Hematopoietic multipotent progenitor cell treated with erythropoietin and hydrocortisone succinate and interleukin-3 and kit ligand, for 4 days (in vitro differentiated cells): ENCODE measurements around the gene ADD2.

Experiments
- DNase-seq: peaks from one replicate; pipeline ENCODE4 v3.0.0-alpha.2; 2015

Gene ADD2

DNA sequence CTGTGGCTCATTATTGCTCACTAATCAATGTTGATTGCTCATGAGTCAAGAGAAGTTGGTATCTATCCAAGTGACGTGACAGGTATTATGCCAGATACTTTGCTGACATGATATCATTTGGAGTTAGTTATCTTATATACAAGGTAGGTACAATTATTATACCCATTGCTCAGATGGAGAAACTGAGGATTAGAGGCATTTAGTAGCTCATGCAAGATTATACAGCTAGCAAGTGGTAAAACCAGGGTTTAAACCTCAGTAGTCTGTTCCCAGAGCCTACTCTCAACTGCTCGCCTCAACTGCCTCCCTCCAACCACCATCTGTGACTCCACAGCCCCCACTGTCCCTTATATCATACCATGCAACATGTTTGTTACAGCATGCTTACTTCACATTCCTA, 16.3 kb upstream of the ADD2 start:
- no peak for DNase-seq

DNA sequence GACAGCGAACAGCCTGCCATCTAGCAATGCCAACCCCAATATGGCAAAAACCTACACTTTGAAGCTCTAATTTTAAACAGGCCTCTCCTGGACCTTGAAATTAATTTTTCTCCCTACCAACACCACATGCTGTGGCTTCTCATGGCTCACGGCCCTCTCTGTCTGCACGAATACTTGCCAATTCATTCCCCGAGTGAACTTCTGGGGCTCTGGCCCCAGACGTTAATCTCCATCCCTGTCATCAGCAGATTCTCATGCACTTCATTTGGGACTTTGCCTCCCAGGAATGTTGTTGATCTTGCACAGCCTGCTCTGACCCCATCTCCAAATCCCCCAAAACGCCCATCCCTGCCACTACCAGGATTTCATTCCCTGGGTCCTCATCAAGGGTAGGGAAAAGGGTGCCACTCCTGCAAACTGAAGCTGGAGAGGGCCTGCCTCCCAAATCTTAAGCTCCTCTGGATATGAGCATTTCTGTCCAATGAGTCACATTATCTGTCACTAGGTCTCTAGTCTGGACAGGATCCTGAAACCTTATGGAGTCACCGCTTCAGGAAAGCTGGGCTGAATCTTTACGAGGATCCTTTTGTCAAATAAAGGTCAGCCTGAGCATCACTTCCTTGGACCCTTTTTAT, 12.0 kb upstream of the ADD2 start:
- no peak for DNase-seq

DNA sequence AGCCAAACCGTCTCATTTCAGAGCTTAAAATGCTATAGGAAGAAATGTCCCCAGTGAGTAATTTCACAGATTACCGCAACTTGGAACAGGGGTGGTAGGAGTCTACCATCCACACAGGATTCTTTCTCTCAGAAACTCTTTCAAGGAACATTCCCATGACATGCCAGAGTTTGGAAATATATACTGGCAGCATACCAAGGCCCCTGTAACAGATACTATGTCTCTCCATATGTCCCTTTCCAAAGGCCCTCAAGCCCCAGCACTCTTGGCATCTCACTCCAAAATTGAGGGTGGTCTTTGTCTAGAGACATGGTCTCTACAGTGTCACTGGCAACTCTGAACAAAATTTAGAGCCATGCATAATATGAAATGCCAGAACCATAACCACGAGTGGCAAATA, 11.5 kb upstream of the ADD2 start:
- DNase-seq, result no peak

DNA sequence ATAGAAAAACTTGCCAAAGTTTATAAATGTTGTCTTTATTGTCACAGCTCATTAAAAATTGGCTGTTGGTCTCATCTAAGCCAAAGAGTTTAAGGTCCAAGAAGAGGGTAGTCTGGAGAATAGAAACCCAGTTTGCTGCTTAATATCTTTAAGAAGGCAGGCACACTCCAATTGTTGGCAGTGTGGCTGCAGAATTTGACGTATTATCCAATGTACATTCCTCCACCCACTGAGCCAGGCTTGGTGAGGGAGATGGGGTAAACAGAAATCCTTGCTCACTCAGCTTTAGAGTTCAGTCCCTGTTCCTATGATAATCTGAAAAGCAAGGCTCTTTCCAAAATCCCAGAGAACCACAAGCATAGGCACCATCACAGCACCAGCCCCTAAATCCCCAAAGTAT, 10.7 kb upstream of the ADD2 start:
- no peak for DNase-seq

DNA sequence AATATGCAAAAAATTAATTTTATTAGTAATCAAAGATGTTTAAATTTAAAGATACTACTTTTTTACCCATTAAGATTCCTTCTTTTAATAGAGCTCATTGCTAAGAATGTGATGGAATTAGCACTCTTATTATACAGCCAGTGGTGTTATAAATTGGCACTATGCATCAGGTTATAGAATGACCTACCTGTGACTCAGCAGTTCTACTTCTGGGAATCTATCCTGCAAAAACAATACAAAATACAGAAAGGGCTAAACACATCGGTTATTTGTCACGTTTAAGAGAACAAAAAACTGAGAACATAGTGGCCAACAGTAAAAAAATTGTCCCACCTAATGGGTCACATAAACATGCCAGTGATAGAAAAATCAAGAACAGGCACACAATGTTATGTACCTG, 9.4 kb upstream of the ADD2 start:
- no peak for DNase-seq

DNA sequence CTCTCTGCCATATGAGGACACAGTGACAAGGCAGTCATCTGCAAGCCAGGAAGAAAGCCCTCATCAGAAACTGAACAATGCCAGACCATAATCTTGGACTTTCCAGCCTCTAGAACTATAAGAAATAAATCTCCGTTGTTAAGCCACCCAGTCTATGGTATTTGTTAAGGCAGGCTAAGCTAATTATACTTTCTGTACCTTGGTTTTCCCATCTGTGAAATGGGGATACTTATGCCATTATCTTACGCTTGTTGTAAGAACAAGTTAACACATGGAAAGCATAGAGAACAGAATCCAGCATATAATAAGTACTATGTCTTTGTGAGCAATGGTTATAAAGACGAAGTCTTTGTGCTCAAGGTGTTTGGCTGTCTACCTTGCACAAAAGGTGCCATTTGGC, 8.3 kb upstream of the ADD2 start:
- no peak for DNase-seq

DNA sequence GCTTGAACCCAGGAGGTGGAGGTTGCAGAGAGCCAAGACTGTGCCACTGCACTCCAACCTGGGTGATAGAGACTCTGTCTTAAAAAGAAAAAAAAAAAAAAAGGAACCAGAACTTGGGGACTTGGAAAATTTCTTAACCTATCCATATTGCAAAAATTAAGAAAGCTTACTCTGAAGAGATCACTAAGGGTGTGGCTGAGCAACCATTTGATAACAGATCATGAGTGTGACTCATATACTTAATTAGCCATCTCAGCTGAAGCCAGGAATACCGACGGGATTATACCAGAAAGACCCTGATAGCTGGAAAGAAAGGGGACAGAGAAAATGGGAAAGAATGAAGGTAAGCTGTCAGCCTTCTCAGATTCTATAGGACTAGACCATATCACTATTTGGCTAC, 7.1 kb upstream of the ADD2 start:
- DNase-seq, result no peak

DNA sequence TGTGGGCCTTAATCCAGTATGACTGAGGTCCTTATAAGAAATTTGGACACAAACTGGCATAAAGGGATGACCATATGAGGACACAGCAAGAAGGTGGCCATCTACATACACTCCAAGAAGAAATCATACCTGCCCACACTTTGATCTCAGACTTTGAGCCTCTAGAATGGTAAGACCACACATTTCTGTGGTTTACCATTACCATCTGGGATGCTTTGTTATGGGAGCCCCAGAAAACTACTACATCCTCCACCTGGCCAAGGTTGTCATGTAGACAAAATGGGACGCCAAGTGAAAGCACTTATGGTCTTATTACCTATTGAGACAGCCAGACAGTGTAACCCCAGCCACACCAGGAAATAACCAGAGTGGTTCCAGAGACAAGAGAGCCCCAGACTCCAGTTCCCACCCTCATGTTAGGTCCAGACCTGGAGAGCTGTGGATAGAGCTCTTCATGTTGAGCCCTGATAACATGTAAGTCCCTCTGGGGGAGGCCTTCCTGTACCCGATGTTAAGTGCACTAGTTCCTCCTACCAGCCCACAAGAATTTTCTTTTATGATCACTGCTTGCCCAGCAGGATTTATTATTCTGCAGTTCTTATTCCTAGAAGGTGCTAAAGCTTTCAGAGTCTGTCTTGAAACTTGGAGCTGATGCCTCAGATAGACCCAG, 4.6 kb upstream of the ADD2 start:
- DNase-seq, result peak; percentile 21

DNA sequence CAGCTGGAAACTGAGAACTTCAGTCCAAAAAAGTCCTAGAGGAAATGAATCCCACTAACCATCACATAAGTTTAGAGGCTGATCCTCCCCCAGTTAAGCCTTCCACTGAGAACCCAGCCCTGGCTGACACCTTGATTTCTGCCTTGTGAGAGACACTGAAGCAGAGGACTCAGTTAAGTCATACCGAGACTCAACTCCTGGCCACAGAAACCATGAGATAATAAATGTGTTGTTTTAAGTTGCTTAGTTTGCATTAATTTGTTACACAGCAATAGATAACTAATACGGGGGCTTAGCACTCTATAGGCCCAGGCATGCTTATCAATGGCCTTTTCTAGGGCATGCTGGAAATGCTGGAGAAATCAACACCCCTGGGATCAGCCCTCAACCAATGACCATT, 3.4 kb upstream of the ADD2 start:
- no peak for DNase-seq

DNA sequence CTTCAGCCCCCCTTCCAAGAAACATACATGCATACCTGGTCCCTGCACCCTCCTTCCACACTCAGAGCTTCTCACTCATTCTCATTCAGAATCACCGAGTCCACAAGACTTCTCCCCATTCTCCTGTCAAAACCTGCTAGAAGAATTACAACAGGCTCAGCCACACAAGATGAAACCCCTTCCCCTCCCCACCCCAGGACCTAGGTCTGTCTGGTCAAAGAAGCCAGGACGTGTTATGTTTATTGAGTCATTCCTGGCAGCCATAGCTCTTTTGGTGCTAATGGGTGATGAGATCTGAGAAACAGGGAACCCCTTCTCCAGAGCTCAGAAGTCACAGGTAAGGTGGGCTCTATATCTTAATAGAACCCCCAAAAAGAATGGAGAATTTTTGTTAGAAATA, 1.4 kb upstream of the ADD2 start:
- no peak for DNase-seq

DNA sequence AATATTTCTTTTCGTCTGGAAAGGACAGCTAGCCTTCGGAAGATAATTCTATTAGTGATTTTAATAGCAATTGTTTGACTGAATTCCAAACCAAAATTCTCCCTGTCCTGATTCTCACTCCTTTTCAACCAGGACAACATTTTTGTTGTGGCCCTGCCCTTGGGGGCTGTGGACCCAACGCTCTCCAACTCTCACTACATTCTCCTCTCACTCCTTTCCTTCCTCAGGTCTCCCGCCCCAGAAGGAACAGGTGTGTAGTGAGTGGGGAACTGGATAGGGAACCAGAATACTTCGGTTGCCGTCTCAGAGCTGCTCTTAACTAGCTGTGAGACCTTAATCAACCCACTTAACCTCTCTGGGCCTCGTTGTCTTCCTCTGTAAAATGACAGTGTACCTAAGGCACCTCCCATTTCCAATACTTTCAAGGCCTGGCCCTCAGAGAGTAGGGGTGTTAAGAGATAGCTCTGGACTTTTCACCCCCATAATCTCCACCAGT, 638 bp upstream of the ADD2 start:
- DNase-seq, result no peak

DNA sequence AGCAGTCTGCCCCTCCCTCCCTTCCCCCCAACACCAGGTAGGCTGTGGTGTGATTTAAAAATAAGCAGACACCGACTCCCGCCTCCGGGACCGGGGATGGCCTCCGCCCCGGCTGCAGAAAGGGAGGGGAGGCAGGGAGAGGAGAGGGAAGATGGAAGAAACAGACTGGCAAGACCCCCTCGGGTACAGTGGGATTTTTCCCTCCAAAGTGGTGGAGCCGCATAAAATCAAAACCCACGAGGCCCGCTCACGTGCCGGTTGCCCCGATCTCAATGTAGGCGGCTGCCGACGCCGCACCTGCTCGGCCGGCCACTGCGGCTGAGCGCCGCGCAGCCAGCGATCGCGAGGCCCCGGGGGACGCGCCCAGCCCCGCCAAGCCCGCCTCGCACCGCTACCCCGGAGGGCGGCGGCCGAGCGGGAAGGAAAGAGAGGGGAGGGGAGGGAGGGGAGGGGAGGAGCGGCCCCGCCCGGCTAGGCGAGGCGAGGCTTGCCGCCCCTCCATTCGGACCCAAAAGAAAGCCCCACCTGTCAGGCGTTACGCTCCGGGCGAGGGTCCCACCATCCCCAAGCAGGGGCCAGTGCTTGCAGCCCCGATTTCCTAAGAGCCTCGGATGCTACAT, 811 bp downstream of the ADD2 start:
- DNase-seq, result peak; percentile 9

DNA sequence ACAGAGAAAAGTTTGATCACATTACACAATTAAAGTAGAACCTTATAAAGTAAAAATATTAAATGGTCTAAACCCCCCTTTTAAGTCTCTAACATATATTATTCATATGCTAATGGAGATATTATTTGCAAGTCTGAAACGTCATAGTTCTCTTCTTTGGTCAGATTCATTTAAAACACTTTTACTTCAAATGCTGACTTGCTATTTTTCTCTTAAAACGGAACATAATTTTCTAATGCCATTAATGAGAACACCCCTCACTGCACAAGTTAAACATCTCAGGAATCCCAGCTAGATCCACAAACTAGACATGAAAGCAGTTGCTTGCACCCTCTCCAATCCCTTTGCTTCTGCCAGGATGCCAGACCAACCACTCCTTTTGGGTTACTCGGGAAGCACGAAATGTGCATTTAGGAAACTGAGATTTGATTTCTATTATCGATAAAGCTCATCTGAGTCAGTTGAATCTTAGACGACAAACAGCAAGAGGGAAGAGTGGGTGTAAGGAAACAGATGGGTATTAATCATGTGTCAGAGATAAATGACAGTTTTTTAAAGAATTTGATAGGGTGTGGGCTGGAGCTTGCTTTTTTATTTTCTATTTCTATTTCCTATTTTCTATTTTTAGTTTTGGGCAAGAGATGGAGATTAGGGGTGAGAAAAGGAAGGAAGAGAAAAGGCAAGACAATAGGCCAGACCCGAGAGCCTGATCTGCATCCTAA, 1.5 kb downstream of the ADD2 start:
- DNase-seq, result no peak

DNA sequence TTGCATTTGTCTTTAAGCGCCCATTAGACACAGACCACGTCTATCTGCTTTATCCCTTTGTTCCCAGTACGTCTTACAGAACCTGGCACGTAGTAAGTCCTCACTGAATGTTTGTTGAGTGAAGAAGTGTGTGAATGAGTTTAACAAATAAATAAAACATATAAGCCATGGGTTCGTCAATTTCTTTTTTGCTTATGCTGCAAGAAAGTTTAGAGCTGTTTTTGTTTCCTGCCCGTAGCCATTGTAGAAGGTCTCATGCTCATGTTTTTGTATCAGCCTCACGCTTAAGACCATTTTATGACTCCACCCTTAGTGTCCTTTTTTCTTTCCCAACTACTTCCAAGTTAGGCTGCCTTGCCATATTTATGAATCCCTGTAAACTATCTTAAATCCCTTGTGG, 2.5 kb downstream of the ADD2 start:
- no peak for DNase-seq

DNA sequence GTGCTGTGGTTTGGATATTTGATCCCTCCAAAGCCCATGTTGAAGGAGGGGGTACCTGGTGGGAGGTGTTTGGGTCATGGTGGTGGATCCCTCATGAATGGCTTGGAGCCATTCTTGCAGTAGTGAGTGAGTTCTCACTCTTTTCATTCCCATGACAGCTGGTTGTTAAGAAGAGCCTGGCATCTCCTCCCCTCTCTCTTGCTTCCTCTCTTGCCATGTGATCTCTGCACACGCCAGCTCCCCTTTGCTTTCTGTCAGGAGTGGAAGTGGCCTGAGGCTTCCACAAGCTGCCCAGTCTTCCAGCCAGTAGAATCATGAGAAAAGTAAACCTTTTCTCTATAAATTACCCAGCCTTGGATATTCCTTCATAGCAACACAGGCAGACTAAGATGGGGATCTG, 8.6 kb downstream of the ADD2 start:
- DNase-seq, result no peak

DNA sequence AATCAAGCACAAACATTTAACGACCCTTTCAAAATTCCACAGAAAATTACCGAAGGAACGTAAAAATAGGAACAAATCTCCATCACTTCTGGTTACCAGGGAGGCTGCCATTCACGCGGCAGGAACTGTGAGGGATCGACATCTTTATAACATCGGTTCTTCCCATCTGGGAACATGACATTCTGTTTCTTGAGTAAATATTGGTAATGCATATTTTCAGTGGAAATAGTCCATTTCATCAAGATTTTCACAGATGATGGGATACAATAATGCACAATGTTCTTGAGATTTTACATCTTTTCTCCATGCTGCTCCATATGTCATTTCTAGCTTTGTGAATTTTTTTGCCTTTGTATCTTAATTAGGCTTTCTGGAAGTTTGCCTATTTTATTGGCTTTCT, 10.0 kb downstream of the ADD2 start:
- DNase-seq, result no peak

DNA sequence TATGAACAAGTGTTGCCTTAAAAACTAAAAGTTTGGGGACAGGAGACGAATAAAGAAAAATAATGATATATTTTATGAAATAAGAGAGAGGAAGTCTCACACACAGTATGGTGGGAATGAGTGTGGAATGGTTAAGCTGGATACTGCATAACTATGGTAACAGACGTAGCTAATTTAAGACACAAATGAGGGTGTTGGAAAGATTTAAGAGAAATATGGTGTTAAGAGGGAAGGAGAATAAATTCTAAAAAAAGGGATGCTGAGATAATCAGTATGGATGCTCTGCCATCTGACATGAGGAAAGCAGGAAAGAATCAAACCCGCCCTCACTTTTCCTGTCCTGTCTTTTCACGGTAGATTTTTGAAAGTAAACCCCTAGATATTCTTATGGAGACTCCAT, 10.6 kb downstream of the ADD2 start:
- DNase-seq, result no peak

DNA sequence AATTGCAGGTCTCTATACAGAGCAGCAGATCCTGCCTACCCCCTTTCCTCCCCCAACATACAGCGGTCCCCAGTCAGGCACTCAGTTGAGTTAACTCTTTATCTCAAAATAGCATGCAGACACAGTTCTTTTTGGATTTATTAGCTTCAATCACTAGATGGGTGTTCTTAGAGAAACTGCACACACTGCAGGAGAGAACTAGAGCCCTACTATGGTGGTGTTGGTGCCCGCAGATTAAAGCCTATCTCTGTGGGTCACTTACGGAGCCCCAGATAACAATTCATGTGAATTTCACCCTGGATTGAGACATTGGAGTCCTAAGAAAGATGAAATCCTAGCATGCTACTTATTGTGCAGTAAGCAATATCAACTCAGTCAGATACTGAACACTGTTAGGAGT, 11.9 kb downstream of the ADD2 start:
- no peak for DNase-seq

DNA sequence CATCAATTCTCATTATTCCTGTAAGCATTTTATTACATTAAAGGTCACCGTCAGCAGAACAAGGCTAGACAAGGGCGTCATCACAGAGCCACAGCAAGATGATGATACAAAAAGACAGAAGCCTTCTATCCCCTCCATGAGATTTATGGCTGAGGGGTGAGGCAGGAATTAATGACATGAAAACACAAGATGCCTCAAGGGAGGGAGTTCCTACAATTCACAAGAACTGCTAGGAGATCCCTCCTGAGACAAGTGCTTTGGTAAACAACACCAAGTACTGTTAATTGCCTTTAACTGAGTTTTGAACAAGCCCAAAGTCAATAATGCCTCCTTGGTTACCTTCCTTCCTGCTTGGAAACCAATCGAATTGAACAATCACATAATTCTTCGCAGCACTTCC, 14.1 kb downstream of the ADD2 start:
- no peak for DNase-seq

DNA sequence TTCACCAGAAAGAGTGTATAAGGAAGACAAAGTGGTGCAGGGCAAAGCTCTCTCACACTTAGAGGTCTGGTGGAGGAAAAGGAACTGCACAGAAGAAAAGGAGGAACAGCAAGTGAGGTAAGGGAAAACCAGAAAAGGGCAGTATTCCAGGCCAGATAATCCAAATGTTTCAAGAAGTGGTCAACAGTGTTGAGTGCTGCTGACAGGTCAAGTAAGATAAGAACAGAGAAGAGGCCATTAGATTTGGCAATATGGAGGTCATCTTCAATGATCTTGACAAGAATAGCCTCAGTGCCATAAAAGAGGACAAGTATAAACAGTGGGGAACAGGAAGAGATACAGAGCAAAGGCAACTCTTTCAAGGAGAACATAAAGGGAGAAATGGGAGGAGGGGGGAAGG, 15.0 kb downstream of the ADD2 start:
- DNase-seq, result no peak

DNA sequence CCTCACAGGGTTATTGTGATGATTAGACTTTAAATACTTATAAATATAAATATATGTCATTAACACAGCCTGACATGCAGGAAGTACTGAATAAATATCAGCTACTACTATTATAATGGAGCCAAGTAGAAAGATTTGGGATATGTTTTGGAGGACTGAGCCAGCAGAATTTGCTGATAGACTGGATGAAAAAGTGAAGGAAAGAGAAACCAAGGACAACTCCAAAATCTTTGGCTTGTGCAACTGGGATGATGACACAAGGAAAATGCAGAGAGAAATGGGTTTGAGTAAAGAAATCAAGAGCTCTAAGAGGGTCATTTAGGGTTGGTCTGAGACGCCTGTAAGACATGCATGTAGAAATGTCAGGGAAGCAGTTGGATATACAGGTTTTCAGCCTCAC, 15.6 kb downstream of the ADD2 start:
- no peak for DNase-seq

DNA sequence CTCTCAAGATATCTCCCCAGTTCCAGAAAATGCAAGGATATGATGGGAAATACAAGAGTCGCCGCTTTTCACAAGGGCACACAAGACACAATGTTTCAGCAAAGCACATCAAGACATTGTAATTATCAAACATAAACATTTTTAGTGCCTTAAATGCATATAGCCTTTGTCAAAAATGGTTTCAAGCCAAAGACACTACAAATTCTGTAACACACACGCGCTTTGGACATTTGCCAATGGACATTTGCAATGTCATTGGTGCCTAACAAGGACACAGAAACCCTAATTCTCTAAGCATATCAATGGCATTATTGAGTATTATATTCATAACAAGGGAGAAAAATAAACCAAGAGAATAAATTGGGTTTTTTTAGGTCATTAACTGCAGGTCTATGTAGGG, 16.1 kb downstream of the ADD2 start:
- peak; percentile 32 for DNase-seq

DNA sequence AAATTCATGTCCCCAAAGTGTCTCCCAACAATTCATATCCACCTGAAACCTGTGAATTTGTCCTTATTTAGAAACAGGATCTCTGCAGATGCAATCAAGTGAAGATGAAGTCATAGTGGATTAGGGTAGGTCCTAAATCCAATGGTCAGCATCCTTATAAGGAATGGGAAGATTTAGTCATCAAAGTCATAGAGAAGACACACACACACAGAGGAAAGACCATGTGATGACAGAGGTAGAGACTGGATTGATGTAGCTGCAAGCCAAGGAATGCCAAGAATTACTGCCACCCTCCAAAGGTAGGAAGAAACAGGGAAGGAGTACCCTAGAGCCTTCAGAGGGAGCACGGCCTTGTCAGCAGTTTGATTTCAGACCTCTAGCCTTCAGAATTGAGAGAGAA, 17.7 kb downstream of the ADD2 start:
- DNase-seq, result no peak
